Fibroblast of the aortic adventitia (primary cell): ENCODE results near the gene FMNL1. TPM values are rescaled to one million over a fixed set of nuclear protein-coding genes. Genes with fewer than 3 reads are reported as not detected.

ENCODE experiments used
- DNase-seq: peaks from one replicate; pipeline ENCODE4 v3.0.0-alpha.2; 2010; ENCODE audit warnings: low read depth
- H3K4me3 ChIP-seq: 2 replicates; pipeline ENCODE4 v1.5.1; 2011; ENCODE audit warnings: low read depth, mild to moderate bottlenecking, control low read depth, low read length, moderate library complexity
- CTCF ChIP-seq: IDR thresholded peaks from 2 replicates; pipeline ENCODE4 v1.5.1; 2011; ENCODE audit warnings: mild to moderate bottlenecking, low read length, control low read depth, inconsistent platforms; ENCODE audit not compliant: insufficient read depth
- total RNA-seq: library from RNA; depleted of rRNA; stranded (reverse); fragments of >200 nt; gene quantifications from 2 replicates; pipeline ENCODE4 v1.2.3, GENCODE V29; 2012; ENCODE audit warnings: low replicate concordance

FMNL1 gene
- total RNA-seq, 1 donor: 0.81 TPM

GRCh38 chr17:45227101-45227925 is 5.6 kb downstream of the FMNL1 start:
- no peak for TF ChIP-seq CTCF
- DNase-seq: no peak
- no peak overlapping the region for H3K4me3 ChIP-seq

- no peak overlapping the region for H3K4me3 ChIP-seq
- no peak for TF ChIP-seq CTCF
- no peak for DNase-seq
Observed at GRCh38 chr17:45227926-45228762, 6.5 kb downstream of the FMNL1 start.

GRCh38 chr17:45228763-45229539 is 7.3 kb downstream of the FMNL1 start:
- H3K4me3 ChIP-seq: no peak overlapping the region
- no peak for TF ChIP-seq CTCF
- DNase-seq: peak; percentile 93

- DNase-seq: no peak
- H3K4me3 ChIP-seq: no peak overlapping the region
- TF ChIP-seq CTCF: no peak
Observed at GRCh38 chr17:45229681-45230409, 8.2 kb downstream of the FMNL1 start.

GRCh38 chr17:45230410-45230786 is 8.7 kb downstream of the FMNL1 start:
- no peak for TF ChIP-seq CTCF
- no peak overlapping the region for H3K4me3 ChIP-seq
- no peak for DNase-seq
